NCI-H1092 (cell line): ENCODE data around the gene OR2D2.
"Not testable (repeated sequence)": the region's sequence is repeated elsewhere in the genome, so short reads cannot be mapped to it uniquely, and the experiment has no call there.

ENCODE experiments used
- DNase-seq: peaks from one replicate; lab custom pipeline; 2025; lab: John Stamatoyannopoulos, UW

The OR2D2 gene

GRCh38 chr11:6876914-6877313 is 15.4 kb downstream of the OR2D2 start:
- no peak for DNase-seq

- DNase-seq = no peak
Observed at GRCh38 chr11:6876325-6876724, 16.0 kb downstream of the OR2D2 start, which contains the start of gene OR10A4. Gene OR10A4 (plus strand): TSS chr11:6876625. CDS start chr11:6876648, 23 bp downstream.

GRCh38 chr11:6875761-6876160 is 16.5 kb downstream of the OR2D2 start:
- DNase-seq = no peak

GRCh38 chr11:6871278-6871677 is 21.0 kb downstream of the OR2D2 start:
- DNase-seq = no peak

GRCh38 chr11:6864438-6864837 is 27.9 kb downstream of the OR2D2 start:
- DNase-seq = no peak

- DNase-seq = no peak
Observed at GRCh38 chr11:6862961-6863360, 29.3 kb downstream of the OR2D2 start, which contains the start of gene OR10A2. Gene OR10A2 (plus strand): TSS chr11:6863057. CDS start chr11:6869755, 6,698 bp downstream.

GRCh38 chr11:6856871-6857270 is 35.4 kb downstream of the OR2D2 start:
- no peak for DNase-seq

GRCh38 chr11:6855971-6856541 is 36.2 kb downstream of the OR2D2 start:
- no peak for DNase-seq

- not testable (repeated sequence) for DNase-seq
Observed at GRCh38 chr11:6854801-6855200, 37.5 kb downstream of the OR2D2 start.

- DNase-seq = no peak
Observed at GRCh38 chr11:6850526-6850925, 41.8 kb downstream of the OR2D2 start.

- no peak for DNase-seq
Observed at GRCh38 chr11:6845383-6845782, 46.9 kb downstream of the OR2D2 start, which contains the start of gene OR10A5. Gene OR10A5 (plus strand): TSS chr11:6845683. CDS start chr11:6845683, 0 bp downstream.

- no peak for DNase-seq
Observed at GRCh38 chr11:6844356-6844755, 47.9 kb downstream of the OR2D2 start.

- DNase-seq = no peak
Observed at GRCh38 chr11:6843670-6844069, 48.6 kb downstream of the OR2D2 start.

GRCh38 chr11:6841694-6842093 is 50.6 kb downstream of the OR2D2 start:
- DNase-seq = no peak
